SW480 (cell line): ENCODE measurements around the gene LDLRAP1.
"Not testable (repeated sequence)": the region's sequence is repeated elsewhere in the genome, so short reads cannot be mapped to it uniquely, and the experiment has no call there.

Experiments used
- DNase-seq: peaks from one replicate; pipeline ENCODE4 v3.0.0-alpha.2; 2016; ENCODE audit warnings: low spot score

Gene LDLRAP1

DNA sequence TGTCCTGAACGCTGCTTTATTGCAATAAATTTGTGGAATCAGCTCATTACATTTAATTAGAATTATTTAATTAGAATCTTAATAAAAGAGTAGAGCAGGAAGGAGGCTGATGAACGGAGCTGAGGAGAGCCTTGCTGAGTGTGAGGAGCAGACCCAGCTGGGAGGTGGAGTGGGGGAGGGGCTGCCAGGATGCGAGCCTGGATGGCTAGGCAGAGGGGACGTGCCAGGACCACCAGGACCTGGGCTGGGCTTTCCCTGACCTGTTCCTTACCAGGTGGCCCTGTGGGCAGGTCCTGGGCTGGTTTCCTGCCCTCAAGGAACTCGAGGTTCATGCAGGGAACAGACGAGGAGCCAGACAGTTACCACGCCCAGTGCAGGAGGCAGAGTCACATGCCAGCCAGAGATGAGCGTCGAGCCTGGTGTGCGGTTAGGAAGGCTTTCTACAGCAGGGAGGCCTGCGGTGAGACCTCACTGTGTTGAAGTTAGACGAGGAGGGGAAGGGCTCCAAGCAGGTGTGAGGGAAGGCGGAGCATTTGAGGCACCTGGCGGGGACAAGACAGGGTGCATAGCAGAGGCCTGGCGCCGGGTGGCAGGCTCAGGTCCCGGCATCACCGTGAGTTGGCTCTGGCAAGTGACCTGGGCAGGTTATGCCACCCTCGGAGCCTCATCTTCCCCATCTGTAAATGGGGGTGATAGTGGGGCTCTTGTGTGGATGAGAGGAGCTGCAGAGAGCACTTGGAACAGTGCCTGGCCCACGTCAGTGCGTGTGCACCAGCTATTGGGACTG is 33.9 kb downstream of the LDLRAP1 start:
- peak; percentile 55 for DNase-seq

GRCh38 chr1:25579292-25580252 is 36.2 kb downstream of the LDLRAP1 start:
- no peak for DNase-seq

DNA sequence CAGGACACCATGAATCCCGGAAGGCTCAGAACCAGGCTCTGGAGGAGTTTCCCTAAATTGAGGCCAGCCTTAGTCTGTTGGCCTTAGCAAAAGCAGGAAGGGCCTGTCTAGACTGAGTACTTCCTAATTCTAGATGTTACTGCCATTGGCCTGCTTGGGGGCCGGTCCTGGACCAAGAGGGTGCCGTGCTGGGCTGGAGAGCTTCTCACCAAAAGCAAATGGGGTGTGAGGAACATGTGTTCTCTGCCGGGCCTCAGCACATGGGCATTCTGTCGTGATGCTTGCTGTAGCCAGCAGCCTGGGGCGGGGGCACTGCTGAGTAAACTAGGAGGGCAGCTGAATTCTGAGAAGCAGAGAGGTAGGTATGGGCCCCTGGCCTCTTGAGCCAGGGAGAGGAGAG is 37.5 kb downstream of the LDLRAP1 start:
- no peak for DNase-seq

DNA sequence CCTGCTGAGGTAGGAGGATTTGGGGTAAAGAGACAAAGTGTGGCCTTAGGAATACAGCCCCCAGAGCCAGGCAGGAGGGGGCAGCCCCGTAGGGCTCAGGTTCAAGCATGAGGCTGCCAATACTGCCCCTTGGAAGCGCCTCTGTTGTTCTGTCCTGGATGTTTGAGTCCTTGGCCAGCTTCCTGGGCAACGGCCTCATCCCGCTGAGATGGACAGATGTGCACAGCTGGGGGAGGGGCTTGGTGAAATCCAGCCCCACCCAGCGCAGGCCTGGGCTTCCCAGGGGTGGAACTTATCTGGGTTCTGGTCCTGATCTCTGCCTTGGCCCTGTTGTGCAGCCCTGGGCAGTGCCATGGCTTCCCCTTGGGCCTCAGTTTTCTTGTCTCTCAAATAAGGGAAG is 38.4 kb downstream of the LDLRAP1 start:
- no peak for DNase-seq

DNA sequence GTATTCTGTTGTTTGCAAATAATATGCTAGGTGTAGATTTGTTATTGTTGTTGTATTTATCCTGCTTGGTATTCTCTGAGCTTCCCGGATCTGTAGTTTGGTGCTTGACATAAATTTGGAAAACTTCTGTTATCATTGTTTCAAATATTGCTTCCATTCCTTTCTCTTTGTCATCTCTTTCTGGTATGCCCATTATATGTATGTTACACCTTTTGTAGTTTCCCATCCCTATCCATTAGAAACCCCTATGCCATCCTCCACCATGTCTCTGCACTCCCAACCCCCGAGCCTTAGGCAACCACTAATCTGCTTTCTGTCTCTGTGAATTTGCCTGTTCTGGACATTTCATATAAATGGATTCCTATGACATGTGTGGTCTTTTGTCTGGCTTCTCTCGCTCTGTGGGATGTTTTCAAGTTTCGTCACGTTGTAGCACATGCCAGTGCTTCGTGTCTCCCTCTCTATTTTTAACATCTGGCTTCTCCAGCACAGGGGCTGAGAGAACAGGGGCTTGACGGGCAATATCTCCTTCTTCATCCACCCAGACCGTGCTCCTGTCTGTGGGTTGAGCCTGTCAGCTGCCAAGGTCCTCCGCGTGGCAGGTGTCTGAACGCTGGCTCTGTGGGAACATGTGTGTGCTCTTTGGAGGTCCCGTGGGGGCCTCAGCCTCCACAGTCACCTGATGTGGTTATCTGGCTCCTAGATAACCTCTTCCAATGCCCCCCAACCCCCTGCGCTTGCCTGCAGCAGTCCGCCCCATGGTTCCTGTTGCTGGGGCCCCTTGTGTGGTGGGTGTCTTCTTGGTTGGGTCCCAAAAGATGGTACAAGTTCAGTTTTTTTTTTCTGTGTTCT is 40.3 kb downstream of the LDLRAP1 start:
- DNase-seq, result no peak

DNA sequence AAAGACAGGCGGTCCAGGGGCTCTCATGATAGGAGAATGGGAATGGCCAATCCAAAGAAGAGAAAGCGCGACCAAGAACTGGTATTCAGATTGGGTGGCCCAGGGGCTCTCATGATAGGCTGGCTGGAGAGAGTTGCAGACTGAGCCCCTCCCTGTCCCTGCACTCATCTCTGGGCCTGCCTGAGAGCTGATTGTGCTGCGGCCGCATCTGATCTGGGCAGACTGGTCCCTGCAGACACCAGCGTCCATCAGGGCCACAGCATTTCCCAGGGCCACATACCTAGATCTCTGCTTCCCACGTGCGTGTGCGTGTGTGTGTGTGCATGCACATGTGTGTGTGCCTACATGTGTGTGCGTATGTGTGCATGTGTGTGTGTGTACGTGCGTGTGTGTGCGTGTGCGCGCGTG is 42.8 kb downstream of the LDLRAP1 start:
- DNase-seq, result no peak

DNA sequence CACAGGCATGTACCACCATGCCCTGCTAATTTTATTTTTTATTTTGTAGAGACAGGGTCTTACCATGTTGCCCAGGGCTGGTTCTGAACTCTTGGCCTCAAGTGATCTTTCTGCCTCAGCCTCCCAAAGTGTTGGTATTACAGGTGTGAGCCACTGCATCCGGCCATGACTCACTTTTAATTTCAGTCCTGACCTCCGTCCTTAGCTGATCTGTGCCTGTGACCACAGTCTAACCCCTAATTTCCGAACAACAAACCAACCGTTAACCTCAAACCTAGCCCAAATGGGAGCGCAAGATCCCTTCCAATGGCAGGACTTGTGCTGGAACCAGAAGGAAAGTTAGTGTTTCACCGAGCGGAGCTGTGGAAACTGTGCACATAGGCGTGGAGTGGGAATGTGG is 43.9 kb downstream of the LDLRAP1 start:
- DNase-seq, result peak; percentile 29

- DNase-seq, result not testable (repeated sequence)
Observed at GRCh38 chr1:25588224-25588623, 44.8 kb downstream of the LDLRAP1 start.

DNA sequence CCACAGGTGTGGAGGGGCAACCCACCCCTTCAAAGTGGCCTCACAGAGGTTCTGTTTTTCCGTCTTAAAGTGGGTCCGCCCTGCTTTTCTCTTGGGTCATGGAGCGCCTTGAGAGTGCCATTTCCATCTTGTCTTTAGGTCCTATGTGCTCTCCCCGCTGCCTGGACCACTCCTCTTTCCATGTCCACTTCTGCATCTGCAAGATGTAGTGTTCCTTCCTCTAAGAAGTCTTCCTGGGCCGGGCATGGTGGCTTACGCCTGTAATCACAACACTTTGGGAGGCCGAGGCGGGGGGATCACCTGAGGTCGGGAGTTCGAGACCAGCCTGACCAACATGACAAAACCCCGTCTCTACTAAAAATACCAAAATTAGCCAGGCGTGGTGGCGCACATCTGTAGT is 45.4 kb downstream of the LDLRAP1 start:
- DNase-seq, result not testable (repeated sequence)

GRCh38 chr1:25590096-25590824 is 46.9 kb downstream of the LDLRAP1 start:
- DNase-seq, result no peak

- no peak for DNase-seq
Observed at GRCh38 chr1:25593861-25594260, 50.5 kb downstream of the LDLRAP1 start.

GRCh38 chr1:25594971-25595370 is 51.6 kb downstream of the LDLRAP1 start:
- DNase-seq, result no peak

DNA sequence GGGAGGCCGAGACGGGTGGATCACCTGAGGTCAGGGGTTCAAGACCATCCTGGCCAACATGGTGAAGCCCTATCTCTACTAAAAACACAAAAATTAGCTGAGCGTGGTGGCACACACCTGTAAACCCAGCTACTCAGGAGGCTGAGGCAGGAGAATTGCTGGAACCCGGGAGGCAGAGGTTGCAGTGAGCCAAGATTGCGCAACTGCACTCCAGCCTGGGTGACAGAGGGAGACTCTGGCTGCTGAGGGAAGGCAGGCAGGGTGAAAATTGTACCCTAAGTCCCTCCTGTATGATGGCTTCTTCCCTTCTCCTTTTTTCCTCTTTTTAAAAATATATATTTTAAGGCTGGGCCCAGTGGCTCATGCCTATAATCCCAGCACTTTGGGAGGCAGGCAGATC is 53.2 kb downstream of the LDLRAP1 start:
- not testable (repeated sequence) for DNase-seq

GRCh38 chr1:25598879-25599278 is 55.5 kb downstream of the LDLRAP1 start:
- DNase-seq, result no peak

DNA sequence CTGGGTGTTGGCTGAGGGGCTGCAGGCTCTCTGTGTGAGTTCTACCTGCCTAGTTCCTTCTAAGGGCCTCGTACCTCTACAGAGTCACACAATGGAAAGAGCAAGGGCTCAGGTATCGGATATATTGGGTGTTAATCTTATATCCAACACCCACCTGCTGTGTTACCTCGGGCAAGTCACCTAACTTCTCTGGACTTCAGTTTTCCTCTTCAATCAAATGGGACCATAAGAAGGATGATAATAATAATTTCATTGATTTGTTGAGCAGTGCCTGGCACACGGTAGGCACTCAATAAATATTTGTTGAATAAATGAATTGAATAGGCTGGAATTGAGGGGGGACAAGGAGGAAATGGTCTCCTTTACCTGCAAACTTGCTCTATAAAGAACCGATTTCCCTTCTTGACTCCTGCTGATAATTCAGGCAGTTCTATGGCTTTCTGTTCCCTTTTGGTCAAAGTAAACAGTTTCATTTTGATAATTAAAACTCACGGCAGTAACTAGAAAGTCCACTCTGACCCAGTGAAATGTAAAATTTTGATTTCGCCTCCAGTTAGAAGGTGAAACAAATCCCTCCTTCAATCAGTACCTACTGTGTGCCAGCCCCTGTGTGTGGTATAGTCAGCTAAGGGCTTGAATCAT is 56.7 kb downstream of the LDLRAP1 start:
- no peak for DNase-seq

- not testable (repeated sequence) for DNase-seq
Observed at GRCh38 chr1:25600971-25601699, 57.7 kb downstream of the LDLRAP1 start.

GRCh38 chr1:25603779-25604538 is 60.6 kb downstream of the LDLRAP1 start:
- DNase-seq, result not testable (repeated sequence)

- no peak for DNase-seq
Observed at GRCh38 chr1:25607123-25607522, 63.7 kb downstream of the LDLRAP1 start.

- peak; percentile 86 for DNase-seq
Observed at GRCh38 chr1:25608488-25609178, 65.2 kb downstream of the LDLRAP1 start.
